H1 (cell line): ENCODE data around the gene CNOT1. TPM values are rescaled to one million over a fixed set of nuclear protein-coding genes. Genes with fewer than 3 reads are reported as not detected.

Experiments used
- CTCF ChIA-PET: fragments of 300-600 bp; sonication (Branson Sonifier 250); formaldehyde crosslinking; loops from one replicate; lab custom pipeline; 2021; ENCODE audit not compliant: partially characterized antibody; lab: Charles Lee
- POLR2A ChIA-PET: fragments of 300-600 bp; sonication (Branson Sonifier 250); formaldehyde crosslinking; loops from one replicate; lab custom pipeline; 2021; ENCODE audit warnings: inconsistent platforms; ENCODE audit not compliant: partially characterized antibody; lab: Charles Lee
- DNase-seq, 2 experiments: peaks; one replicate each; pipeline versions ENCODE4 v3.0.0 to v3.0.0-alpha.2; 2010 to 2022; ENCODE audit warnings: low spot score in 2 of 2, low read depth in 1 of 2, mixed read lengths in 1 of 2
- FAIRE-seq: peaks from 2 replicates; lab custom pipeline; 2011; peaks lifted over from hg19 to GRCh38; lab: Jason Lieb, UNC
- H2AFZ ChIP-seq: 2 replicates; pipeline ENCODE4 v1.8.1; 2012; ENCODE audit warnings: low read length, inconsistent platforms
- H2AK5ac ChIP-seq: 2 replicates; pipeline ENCODE4 v1.6.1; 2013; ENCODE audit warnings: low read depth, low read length
- H2BK120ac ChIP-seq: replicated peaks from 2 replicates; pipeline ENCODE3; 2013; ENCODE audit warnings: low read depth, low read length, inconsistent platforms
- H2BK12ac ChIP-seq: 2 replicates; pipeline ENCODE4 v1.6.1; 2013; ENCODE audit warnings: low read depth, low read length
- H2BK15ac ChIP-seq: 2 replicates; pipeline ENCODE4 v1.6.1; 2013; ENCODE audit warnings: low read length
- H2BK20ac ChIP-seq: 2 replicates; pipeline ENCODE4 v1.6.1; 2013; ENCODE audit warnings: low read length
- H2BK5ac ChIP-seq: 2 replicates; pipeline ENCODE4 v1.6.1; 2013; ENCODE audit warnings: low read depth, low read length
- H3K14ac ChIP-seq: 2 replicates; pipeline ENCODE4 v1.6.1; 2013; ENCODE audit warnings: inconsistent platforms; ENCODE audit not compliant: insufficient read length
- H3K18ac ChIP-seq: 2 replicates; pipeline ENCODE4 v1.6.1; 2013; ENCODE audit warnings: low read length; ENCODE audit errors: extremely low read depth
- H3K23ac ChIP-seq: 2 replicates; pipeline ENCODE4 v1.6.1; 2013; ENCODE audit warnings: inconsistent platforms; ENCODE audit not compliant: insufficient read length
- H3K23me2 ChIP-seq: 2 replicates; pipeline ENCODE4 v1.6.1; 2013; ENCODE audit warnings: low read depth, low read length
- H3K27ac ChIP-seq: 2 replicates; pipeline ENCODE4 v1.6.1; 2011; ENCODE audit warnings: low read depth, low read length, inconsistent platforms
- H3K27me3 ChIP-seq, 4 experiments: replicated peaks in 1 of 4; 1 replicate in 1 of 4; 2 replicates in 3 of 4; pipeline versions ENCODE4 v1.6.1 to v1.8.1; 2011 to 2013; ENCODE audit warnings: low read length in 3 of 4, mild to moderate bottlenecking in 3 of 4, inconsistent platforms in 2 of 4, mixed read lengths in 2 of 4, moderate library complexity in 1 of 4; ENCODE audit not compliant: control insufficient read depth in 3 of 4, insufficient read depth in 3 of 4; ENCODE audit errors: extremely low read depth in 1 of 4
- H3K36me3 ChIP-seq, 4 experiments: 2 replicates each; pipeline versions ENCODE4 v1.6.1 to v1.8.1; 2011 to 2013; ENCODE audit warnings: mild to moderate bottlenecking in 4 of 4, low read length in 3 of 4, moderate library complexity in 2 of 4, control low read depth in 1 of 4, inconsistent platforms in 1 of 4; ENCODE audit not compliant: insufficient read depth in 4 of 4, control insufficient read depth in 2 of 4
- H3K4ac ChIP-seq: replicated peaks from 2 replicates; pipeline ENCODE3; 2013; ENCODE audit warnings: low read length, low read depth, mixed read lengths, inconsistent platforms; ENCODE audit not compliant: insufficient read length
- H3K4me1 ChIP-seq, 4 experiments: replicated peaks in 1 of 4; 1 replicate in 1 of 4; 2 replicates in 3 of 4; pipeline versions ENCODE4 v1.6.1 to v1.8.1; 2011 to 2013; ENCODE audit warnings: low read length in 3 of 4, inconsistent platforms in 2 of 4, mixed read lengths in 1 of 4; ENCODE audit not compliant: insufficient read depth in 4 of 4, control insufficient read depth in 3 of 4
- H3K4me2 ChIP-seq, 2 experiments: 2 replicates each; pipeline versions ENCODE4 v1.6.1 to v1.8.1; 2011 to 2013; ENCODE audit warnings: low read depth in 2 of 2, low read length in 2 of 2, control low read depth in 1 of 2, inconsistent platforms in 1 of 2, mild to moderate bottlenecking in 1 of 2; ENCODE audit not compliant: insufficient read depth in 1 of 2
- H3K4me3 ChIP-seq, 4 experiments: fragments of 200-600, 300-600 bp in 1 of 4; sonication (generic), shearing (Covaris generic), sonication (Bioruptor Twin) in 1 of 4; 2 replicates each; pipeline versions ENCODE4 v1.5.1 to v1.8.1; 2011 to 2016; ENCODE audit warnings: low read length in 4 of 4, low read depth in 3 of 4, control low read depth in 2 of 4, inconsistent platforms in 2 of 4, mild to moderate bottlenecking in 2 of 4, mixed read lengths in 1 of 4, moderate library complexity in 1 of 4; ENCODE audit not compliant: insufficient read depth in 2 of 4; ENCODE audit errors: extremely low read depth in 1 of 4
- H3K56ac ChIP-seq: replicated peaks from 2 replicates; pipeline ENCODE3; 2013; ENCODE audit warnings: low read depth, mild to moderate bottlenecking, mixed read lengths, low read length, inconsistent platforms; ENCODE audit not compliant: insufficient read length
- H3K79me1 ChIP-seq: 2 replicates; pipeline ENCODE4 v1.6.1; 2013; ENCODE audit warnings: low read depth, low read length, control low read depth
- H3K79me2 ChIP-seq, 2 experiments: 2 replicates each; pipeline versions ENCODE4 v1.6.1 to v1.8.1; 2012 to 2013; ENCODE audit warnings: low read length in 2 of 2, mild to moderate bottlenecking in 2 of 2, inconsistent platforms in 1 of 2; ENCODE audit not compliant: insufficient read depth in 2 of 2, control insufficient read depth in 1 of 2
- H3K9ac ChIP-seq, 4 experiments: replicated peaks in 1 of 4; 1 replicate in 1 of 4; 2 replicates in 3 of 4; pipeline versions ENCODE4 v1.6.1 to v1.8.1; 2011 to 2013; ENCODE audit warnings: low read depth in 3 of 4, low read length in 3 of 4, control low read depth in 2 of 4, mild to moderate bottlenecking in 2 of 4, moderate library complexity in 2 of 4, inconsistent platforms in 1 of 4; ENCODE audit errors: extremely low read depth in 1 of 4
- H3K9me3 ChIP-seq, 2 experiments: 2 replicates each; pipeline versions ENCODE4 v1.6.1 to v1.8.1; 2012 to 2013; ENCODE audit warnings: mild to moderate bottlenecking in 2 of 2, moderate library complexity in 2 of 2, control low read depth in 1 of 2, inconsistent platforms in 1 of 2, low read depth in 1 of 2, low read length in 1 of 2, mixed read lengths in 1 of 2; ENCODE audit not compliant: insufficient read depth in 2 of 2
- H4K20me1 ChIP-seq, 2 experiments: replicated peaks in 1 of 2; 2 replicates each; pipeline versions ENCODE3 to v1.8.1; 2011 to 2013; ENCODE audit warnings: inconsistent platforms in 2 of 2, low read length in 2 of 2, mild to moderate bottlenecking in 1 of 2; ENCODE audit not compliant: insufficient read depth in 2 of 2, control insufficient read depth in 1 of 2
- H4K5ac ChIP-seq: 2 replicates; pipeline ENCODE4 v1.6.1; 2013; ENCODE audit warnings: low read length, low read depth, mixed read lengths, inconsistent platforms; ENCODE audit not compliant: insufficient read length
- H4K8ac ChIP-seq: 2 replicates; pipeline ENCODE4 v1.8.0; 2013; ENCODE audit warnings: mild to moderate bottlenecking, moderate library complexity, low read length, inconsistent platforms; ENCODE audit not compliant: insufficient read depth; ENCODE audit errors: extremely low read depth
- H4K91ac ChIP-seq: replicated peaks from 2 replicates; pipeline ENCODE3; 2013; ENCODE audit warnings: low read length, mixed read lengths, inconsistent platforms; ENCODE audit not compliant: insufficient read length
- ASH2L ChIP-seq: fragments of 200-600, 300-600 bp; sonication (generic); IDR thresholded peaks from one replicate; pipeline ENCODE4 v1.7.1; 2017; ENCODE audit warnings: low read length
- BACH1 ChIP-seq: IDR thresholded peaks from 2 replicates; pipeline ENCODE4 v1.6.1; 2012; ENCODE audit warnings: low read length, improper control_type of control experiment
- CBX5 ChIP-seq: fragments of 300-800, 300-1000 bp; sonication (generic); IDR thresholded peaks from 2 replicates; pipeline ENCODE4 v1.7.1; 2016; ENCODE audit warnings: antibody characterized with exemption, low read length, low read depth
- CREB1 ChIP-seq: IDR thresholded peaks from 2 replicates; pipeline ENCODE4 v1.6.1; 2012; ENCODE audit warnings: inconsistent platforms
- CTBP2 ChIP-seq: IDR thresholded peaks from 2 replicates; pipeline ENCODE4 v1.7.0; 2011; ENCODE audit warnings: borderline replicate concordance, mild to moderate bottlenecking, moderate library complexity, mixed read lengths, low read length; ENCODE audit not compliant: insufficient read depth, insufficient read length
- HDAC6 ChIP-seq: IDR thresholded peaks from one replicate; pipeline ENCODE4 v1.7.1; 2012; ENCODE audit warnings: low read depth, mild to moderate bottlenecking, inconsistent platforms, low read length, moderate library complexity
- NANOG ChIP-seq: IDR thresholded peaks from 2 replicates; pipeline ENCODE4 v1.6.1; 2011; ENCODE audit warnings: low read length, low read depth, mild to moderate bottlenecking, inconsistent platforms; ENCODE audit not compliant: insufficient read depth, poor library complexity, severe bottlenecking
- SAP30 ChIP-seq: fragments of 300-600 bp; sonication (generic); IDR thresholded peaks from 2 replicates; pipeline ENCODE4 v1.7.1; 2012; ENCODE audit warnings: low read length, moderate library complexity, mild to moderate bottlenecking, inconsistent platforms; ENCODE audit not compliant: insufficient read depth, insufficient replicate concordance
- SIN3A ChIP-seq, 2 experiments: IDR thresholded peaks in 1 of 2; conservative IDR thresholded peaks in 1 of 2; 2 replicates each; pipeline ENCODE4 v1.6.1; 2011 to 2012; ENCODE audit warnings: low read length in 2 of 2, improper control_type of control experiment in 1 of 2, low read depth in 1 of 2, mild to moderate bottlenecking in 1 of 2
- SIRT6 ChIP-seq: IDR thresholded peaks from one replicate; pipeline ENCODE4 v1.7.1; 2012; ENCODE audit warnings: low read length, inconsistent platforms
- SIX5 ChIP-seq: IDR thresholded peaks from 2 replicates; pipeline ENCODE4 v1.6.1; 2011; ENCODE audit warnings: mild to moderate bottlenecking, low read depth, low read length
- SUZ12 ChIP-seq: fragments of 200-600 bp; sonication (generic); IDR thresholded peaks from 2 replicates; pipeline ENCODE4 v1.6.1; 2012; ENCODE audit warnings: mild to moderate bottlenecking, inconsistent platforms, low read length, moderate library complexity, mixed read lengths
- TAF7 ChIP-seq: optimal IDR thresholded peaks from 2 replicates; pipeline ENCODE3; 2011; ENCODE audit warnings: low read depth, mild to moderate bottlenecking, inconsistent platforms, low read length, moderate library complexity, borderline replicate concordance
- YY1 ChIP-seq: IDR thresholded peaks from 2 replicates; pipeline ENCODE4 v1.6.1; 2011; ENCODE audit warnings: low read depth, mild to moderate bottlenecking, low read length
- ZNF274 ChIP-seq: IDR thresholded peaks from 2 replicates; pipeline ENCODE4 v1.7.0; 2012; ENCODE audit warnings: low read length, borderline replicate concordance; ENCODE audit errors: extremely low read depth
- WGBS, 2 experiments: shearing (Covaris generic) in 1 of 2; methylation state at CpG; one replicate each; pipeline versions ENCODE4 v1.1.6 to v1.1.7; 2013 to 2015; ENCODE audit warnings: low lambda C conversion rate in 2 of 2, mixed read lengths in 2 of 2, inconsistent platforms in 1 of 2, low coverage in 1 of 2, missing lambda C conversion rate in 1 of 2; ENCODE audit not compliant: insufficient replicate concordance in 2 of 2, insufficient coverage in 1 of 2, insufficient read length in 1 of 2; ENCODE audit errors: extremely low coverage in 1 of 2, missing lambda C conversion rate in 1 of 2; 5-methylcytosine and 5-hydroxymethylcytosine counted together
- polyA plus RNA-seq, 7 experiments: library from polyadenylated mRNA; depleted of rRNA in 3 of 7; stranded (reverse) in 5 of 7; unstranded in 2 of 7; fragments of >200 nt in 5 of 7; fragments of 200-250 nt in 2 of 7; gene quantifications; 1 replicate in 5 of 7; 2 replicates in 1 of 7; 4 replicates in 1 of 7; pipeline versions ENCODE4 v1.2.1 to v1.2.3, GENCODE V29; 2011 to 2013; ENCODE audit warnings: missing spikeins in 2 of 7, mixed read lengths in 2 of 7
- total RNA-seq: library from RNA; stranded (reverse); fragmentation: NEBNext Ultra II Directional; extraction: Animal tissue kit (Norgen Biotek cat#: 25700); gene quantifications from 2 replicates; pipeline ENCODE4 v1.2.1, GENCODE V29; 2021

The CNOT1 gene
- total and polyA plus RNA-seq, 2 of the 8 experiments (the other 6 are each of a cell fraction or from before 2014, with no cell fraction given): 306 to 319 TPM

DNA sequence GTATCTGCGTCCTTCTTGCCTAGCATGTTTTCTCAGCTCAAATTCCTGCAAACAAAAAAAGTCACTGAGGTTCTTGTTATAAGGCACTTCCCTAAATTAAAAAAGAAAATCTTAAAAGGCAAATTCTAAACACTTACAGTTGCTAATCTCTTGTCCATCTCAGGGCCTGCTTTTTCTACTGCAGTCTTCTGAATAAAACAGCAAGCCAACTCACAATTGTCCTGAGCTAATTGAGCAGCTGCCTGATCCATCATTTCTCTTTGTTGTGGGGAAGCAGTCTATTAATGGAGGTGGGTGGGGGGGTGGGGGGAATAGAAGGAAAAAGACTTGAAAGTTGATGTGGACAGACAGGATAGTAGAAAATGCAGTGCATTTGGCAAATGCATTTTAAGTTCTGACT, 87.3 kb downstream of the CNOT1 start:
- Histone ChIP-seq H2BK5ac (no peak overlapping the region), H3K79me2 (0 out of 4 replicates have a peak, but pooled peaks cover 0 to 2% of the 10 kb centered on the region in 2 experiments), H3K9me3 (no peaks in the 10 kb centered on the region), H3K4me3 (no peak overlapping the region), H3K18ac (no peak overlapping the region), H2BK15ac (no peak overlapping the region), H3K23ac (no peak overlapping the region), H3K36me3 (peaks cover 53 to 99% (median 88%) of the 10 kb centered on the region in 4 experiments), H2BK20ac (no peak overlapping the region), H3K56ac (no peak overlapping the region), H4K20me1 (peaks cover 2 to 7% of the 10 kb centered on the region in 2 experiments), H2BK120ac (no peak overlapping the region), H3K9ac (no peak overlapping the region), H2AFZ (no peak overlapping the region), H3K27me3 (no peaks in the 10 kb centered on the region), H4K8ac (no peak overlapping the region), H3K27ac (no peak overlapping the region), H3K14ac (no peak overlapping the region), H4K91ac (no peak overlapping the region), H2BK12ac (no peak overlapping the region), H3K4me1 (no peaks in the 10 kb centered on the region), H3K79me1 (no peaks in the 10 kb centered on the region; the same call in 1 of the 2 replicates), H3K23me2 (no peaks in the 10 kb centered on the region), H3K4me2 (no peak overlapping the region), H4K5ac (no peak overlapping the region), H2AK5ac (no peak overlapping the region), H3K4ac (no peak overlapping the region)
- no peak for DNase-seq
- FAIRE-seq: no peak
- 84% methylated on average over 1 of the region's 1 CpG; no CpG with 5 or more reads in 1 of the 2 experiments for WGBS, 2 experiments
- CTCF ChIA-PET: interaction anchor here (1.4 kb wide), 1 partner anchor 214 kb away, joined by 3 read pairs; no protein-coding TSS in a partner anchor
- POLR2A ChIA-PET: interaction anchor here (1.2 kb wide), 1 partner anchor 43 kb away, joined by 4 read pairs; no protein-coding TSS in a partner anchor
- no peak for TF ChIP-seq CREB1
- no peak for TF ChIP-seq ASH2L
- TF ChIP-seq SAP30: no peak
- no peak for TF ChIP-seq CBX5
- TF ChIP-seq YY1: no peak
- no peak for TF ChIP-seq ZNF274
- TF ChIP-seq SIN3A (conservative IDR thresholded peaks at IDR 0.05 in 1 of 2, IDR thresholded peaks at IDR 0.05 in 1 of 2; ENCODE audit: low read depth in 1 of 2, low read length in 2 of 2): no peak
- no peak for TF ChIP-seq SIX5
- no peak for TF ChIP-seq HDAC6
- TF ChIP-seq SIRT6: no peak
- TF ChIP-seq CTBP2: no peak
- TF ChIP-seq NANOG: no peak
- TF ChIP-seq BACH1: no peak
- TF ChIP-seq TAF7: no peak
- TF ChIP-seq SUZ12: no peak
